Mesothelial cell of epicardium (in vitro differentiated cells): Measurements from ENCODE around the gene TSGA10. TPM values are rescaled to one million over a fixed set of nuclear protein-coding genes. Genes with fewer than 3 reads are reported as not detected.

Experiments
- DNase-seq, 2 experiments: peaks; one replicate each; pipeline ENCODE4 v3.0.0; 2021; ENCODE audit warnings: low spot score in 2 of 2; ENCODE audit not compliant: unreplicated experiment in 2 of 2
- H3K27ac Mint-ChIP-seq: 2 replicates; pipeline ENCODE4 v1.8.0; 2021; ENCODE audit warnings: mixed read lengths
- H3K27me3 Mint-ChIP-seq: 2 replicates; pipeline ENCODE4 v1.8.0; 2021; ENCODE audit warnings: low read depth, mixed read lengths
- H3K36me3 Mint-ChIP-seq: 2 replicates; pipeline ENCODE4 v1.8.0; 2021; ENCODE audit warnings: mixed read lengths
- H3K4me1 Mint-ChIP-seq: 2 replicates; pipeline ENCODE4 v1.8.0; 2021; ENCODE audit warnings: mixed read lengths
- H3K4me3 Mint-ChIP-seq: 2 replicates; pipeline ENCODE4 v1.8.0; 2021; ENCODE audit warnings: mild to moderate bottlenecking, moderate library complexity, mixed read lengths
- H3K9me3 Mint-ChIP-seq: 2 replicates; pipeline ENCODE4 v1.8.0; 2021; ENCODE audit warnings: mixed read lengths
- CTCF ChIP-seq: fragments of 200-600 bp; sonication (generic); IDR thresholded peaks from one replicate; pipeline ENCODE4 v1.5.0; 2021; ENCODE audit warnings: antibody characterized with exemption; ENCODE audit not compliant: unreplicated experiment
- total RNA-seq: library from RNA; stranded (reverse); gene quantifications from 3 replicates; pipeline ENCODE4 v1.2.1, GENCODE V29; 2021

TSGA10 gene
- total RNA-seq, 1 donor from 2014 or later: 11.3 TPM

- no peaks in the 10 kb centered on the region for H3K4me1 Mint-ChIP-seq
- peaks cover 4% of the 10 kb centered on the region for H3K36me3 Mint-ChIP-seq
- no peak for TF ChIP-seq CTCF
- no peak overlapping the region for H3K4me3 Mint-ChIP-seq
- no peak for DNase-seq
- peaks cover 18% of the 10 kb centered on the region for H3K9me3 Mint-ChIP-seq
- no peak overlapping the region for H3K27ac Mint-ChIP-seq
- no peaks in the 10 kb centered on the region for H3K27me3 Mint-ChIP-seq
Observed at GRCh38 chr2:99035920-99036319, 118.8 kb downstream of the TSGA10 start.

GRCh38 chr2:99032786-99033185, 122.0 kb downstream of the TSGA10 start:
- Mint-ChIP-seq H3K4me1 (no peaks in the 10 kb centered on the region), H3K27ac (no peak overlapping the region), H3K27me3 (peaks cover 2% of the 10 kb centered on the region), H3K4me3 (no peak overlapping the region), H3K9me3 (no peaks in the 10 kb centered on the region), H3K36me3 (no peaks in the 10 kb centered on the region)
- no peak for DNase-seq
- no peak for TF ChIP-seq CTCF

- no peak for TF ChIP-seq CTCF
- Mint-ChIP-seq H3K27ac (no peak overlapping the region), H3K4me3 (no peak overlapping the region), H3K4me1 (no peaks in the 10 kb centered on the region), H3K36me3 (no peaks in the 10 kb centered on the region), H3K27me3 (peaks cover 2% of the 10 kb centered on the region), H3K9me3 (no peaks in the 10 kb centered on the region)
- no peak for DNase-seq
Observed at GRCh38 chr2:99032001-99032400, 122.7 kb downstream of the TSGA10 start.

GRCh38 chr2:99031481-99031880, 123.3 kb downstream of the TSGA10 start:
- no peak for DNase-seq
- H3K27ac Mint-ChIP-seq: no peak overlapping the region
- H3K36me3 Mint-ChIP-seq: no peaks in the 10 kb centered on the region
- H3K4me3 Mint-ChIP-seq: no peak overlapping the region
- peaks cover 2% of the 10 kb centered on the region for H3K27me3 Mint-ChIP-seq
- H3K4me1 Mint-ChIP-seq: no peaks in the 10 kb centered on the region
- TF ChIP-seq CTCF: no peak
- H3K9me3 Mint-ChIP-seq: no peaks in the 10 kb centered on the region

- peaks cover 11% of the 10 kb centered on the region for H3K9me3 Mint-ChIP-seq
- no peak for TF ChIP-seq CTCF
- DNase-seq: no peak
- no peaks in the 10 kb centered on the region for H3K36me3 Mint-ChIP-seq
- H3K4me1 Mint-ChIP-seq: no peaks in the 10 kb centered on the region
- H3K27ac Mint-ChIP-seq: no peak overlapping the region
- no peak overlapping the region for H3K4me3 Mint-ChIP-seq
- peaks cover 2% of the 10 kb centered on the region for H3K27me3 Mint-ChIP-seq
Observed at GRCh38 chr2:99028558-99028957, 126.2 kb downstream of the TSGA10 start.

- Mint-ChIP-seq H3K36me3 (no peaks in the 10 kb centered on the region), H3K4me1 (no peaks in the 10 kb centered on the region)
Observed at GRCh38 chr2:99027856-99028255, 126.9 kb downstream of the TSGA10 start.

More at GRCh38 chr2:99027856-99028255, 126.9 kb downstream of the TSGA10 start:
- H3K27ac Mint-ChIP-seq: no peak overlapping the region
- H3K4me3 Mint-ChIP-seq: no peak overlapping the region
- no peak for TF ChIP-seq CTCF
- peaks cover 11% of the 10 kb centered on the region for H3K9me3 Mint-ChIP-seq
- no peak for DNase-seq
- H3K27me3 Mint-ChIP-seq: peaks cover 2% of the 10 kb centered on the region
